Mucosa of gallbladder (tissue), 1 donor: ENCODE results near the gene TCP11. TPM values are rescaled to one million over a fixed set of nuclear protein-coding genes. Genes with fewer than 3 reads are reported as not detected.

Experiments
- DNase-seq: peaks from one replicate; pipeline ENCODE4 v3.0.0-alpha.2; 2020; ENCODE audit warnings: low spot score
- total RNA-seq: library from RNA; stranded (reverse); gene quantifications from one replicate; pipeline ENCODE4 v1.2.1, GENCODE V29; 2021
- donor health status: DM: no; HTN: no; CAD: no.

The TCP11 gene
- not detected for total RNA-seq

- DNase-seq = peak; percentile 25
Measured at GRCh38 chr6:35141007-35141655, at the start of gene TCP11. TCP11 (minus strand) TSS chr6:35141339; CDS start chr6:35140870, 469 bp downstream.

GRCh38 chr6:35190306-35190705, 49.2 kb upstream of the TCP11 start:
- DNase-seq = no peak

GRCh38 chr6:35188886-35189285, 47.7 kb upstream of the TCP11 start:
- no peak for DNase-seq

GRCh38 chr6:35186571-35186970, 45.4 kb upstream of the TCP11 start:
- no peak for DNase-seq

GRCh38 chr6:35185971-35186370, 44.8 kb upstream of the TCP11 start:
- DNase-seq = no peak

- no peak for DNase-seq
Measured at GRCh38 chr6:35185302-35185681, 44.2 kb upstream of the TCP11 start.

GRCh38 chr6:35184580-35185301, 43.6 kb upstream of the TCP11 start:
- no peak for DNase-seq

- no peak for DNase-seq
Measured at GRCh38 chr6:35183935-35184334, 42.8 kb upstream of the TCP11 start.

- DNase-seq = no peak
Measured at GRCh38 chr6:35183281-35183680, 42.1 kb upstream of the TCP11 start.

- DNase-seq = peak; percentile 33
Measured at GRCh38 chr6:35181933-35182612, 40.9 kb upstream of the TCP11 start.

GRCh38 chr6:35181308-35181932, 40.3 kb upstream of the TCP11 start:
- DNase-seq = no peak

GRCh38 chr6:35179901-35180535, 38.9 kb upstream of the TCP11 start:
- DNase-seq = no peak

GRCh38 chr6:35178932-35179832, 38.0 kb upstream of the TCP11 start:
- DNase-seq = no peak

GRCh38 chr6:35178012-35178411, 36.9 kb upstream of the TCP11 start:
- no peak for DNase-seq

- DNase-seq = no peak
Measured at GRCh38 chr6:35177596-35177995, 36.5 kb upstream of the TCP11 start.

- DNase-seq = no peak
Measured at GRCh38 chr6:35177157-35177556, 36.0 kb upstream of the TCP11 start.

- no peak for DNase-seq
Measured at GRCh38 chr6:35176301-35177024, 35.3 kb upstream of the TCP11 start.

GRCh38 chr6:35174501-35174900, 33.4 kb upstream of the TCP11 start:
- DNase-seq = no peak

GRCh38 chr6:35174088-35174434, 32.9 kb upstream of the TCP11 start:
- DNase-seq = no peak

GRCh38 chr6:35173427-35174087, 32.4 kb upstream of the TCP11 start:
- no peak for DNase-seq
